WI38 (cell line): ENCODE data around the gene TSHZ2.
"Not testable (repeated sequence)": the region's sequence is repeated elsewhere in the genome, so short reads cannot be mapped to it uniquely, and the experiment has no call there.

Source experiments
- H3K4me3 ChIP-seq: 2 replicates; pipeline ENCODE4 v1.5.1; 2011; ENCODE audit warnings: low read depth, mild to moderate bottlenecking, control low read depth, low read length
- TF ChIP-seq, protein P1 (sequence below): IDR thresholded peaks from 2 replicates; pipeline ENCODE4 v1.5.1; 2012; ENCODE audit warnings: low read depth, mild to moderate bottlenecking, control low read depth, low read length

The TSHZ2 gene

DNA sequence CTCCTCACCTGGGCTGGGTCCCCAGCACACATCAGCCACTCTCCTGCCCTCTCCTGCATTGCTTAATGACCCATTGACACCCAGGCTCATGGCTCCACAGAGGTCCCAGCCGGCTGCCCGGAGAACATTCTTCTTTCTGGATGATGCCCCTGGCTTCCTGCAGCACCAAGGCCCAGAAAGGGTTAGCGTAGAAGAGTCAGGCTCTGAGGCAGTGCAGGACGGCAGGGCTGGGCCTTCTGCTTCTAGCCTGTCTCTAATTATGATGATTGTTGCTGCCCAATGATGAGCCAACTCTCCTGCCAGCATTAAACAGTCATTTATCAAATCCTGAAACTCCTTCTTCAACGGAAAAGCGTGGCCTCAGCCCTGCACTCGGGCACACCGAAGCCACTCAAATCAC lies 555.0 kb downstream of the TSHZ2 start:
- H3K4me3 ChIP-seq, result no peak overlapping the region
- TF ChIP-seq, protein P1, sequence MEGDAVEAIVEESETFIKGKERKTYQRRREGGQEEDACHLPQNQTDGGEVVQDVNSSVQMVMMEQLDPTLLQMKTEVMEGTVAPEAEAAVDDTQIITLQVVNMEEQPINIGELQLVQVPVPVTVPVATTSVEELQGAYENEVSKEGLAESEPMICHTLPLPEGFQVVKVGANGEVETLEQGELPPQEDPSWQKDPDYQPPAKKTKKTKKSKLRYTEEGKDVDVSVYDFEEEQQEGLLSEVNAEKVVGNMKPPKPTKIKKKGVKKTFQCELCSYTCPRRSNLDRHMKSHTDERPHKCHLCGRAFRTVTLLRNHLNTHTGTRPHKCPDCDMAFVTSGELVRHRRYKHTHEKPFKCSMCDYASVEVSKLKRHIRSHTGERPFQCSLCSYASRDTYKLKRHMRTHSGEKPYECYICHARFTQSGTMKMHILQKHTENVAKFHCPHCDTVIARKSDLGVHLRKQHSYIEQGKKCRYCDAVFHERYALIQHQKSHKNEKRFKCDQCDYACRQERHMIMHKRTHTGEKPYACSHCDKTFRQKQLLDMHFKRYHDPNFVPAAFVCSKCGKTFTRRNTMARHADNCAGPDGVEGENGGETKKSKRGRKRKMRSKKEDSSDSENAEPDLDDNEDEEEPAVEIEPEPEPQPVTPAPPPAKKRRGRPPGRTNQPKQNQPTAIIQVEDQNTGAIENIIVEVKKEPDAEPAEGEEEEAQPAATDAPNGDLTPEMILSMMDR, result no peak

DNA sequence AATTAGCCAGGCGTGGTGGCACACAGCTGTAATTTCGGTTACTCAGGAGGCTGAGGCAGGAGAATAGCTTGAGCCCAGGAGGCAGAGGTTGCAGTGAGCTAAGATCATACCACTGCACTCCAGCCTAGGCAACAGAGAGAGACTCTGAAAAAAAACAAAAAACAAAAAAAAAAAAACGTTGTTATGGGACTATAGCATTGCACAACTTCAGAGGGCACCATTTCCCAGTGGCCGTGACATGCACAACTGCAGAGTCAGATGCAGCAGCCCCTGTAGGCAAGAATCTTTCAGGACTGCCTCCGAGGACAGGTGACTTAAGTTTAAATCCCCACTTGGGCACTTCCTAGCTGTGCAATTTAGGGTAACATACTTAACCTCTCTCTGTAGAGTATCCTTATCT lies 557.5 kb downstream of the TSHZ2 start:
- TF ChIP-seq, protein P1, result no peak

DNA sequence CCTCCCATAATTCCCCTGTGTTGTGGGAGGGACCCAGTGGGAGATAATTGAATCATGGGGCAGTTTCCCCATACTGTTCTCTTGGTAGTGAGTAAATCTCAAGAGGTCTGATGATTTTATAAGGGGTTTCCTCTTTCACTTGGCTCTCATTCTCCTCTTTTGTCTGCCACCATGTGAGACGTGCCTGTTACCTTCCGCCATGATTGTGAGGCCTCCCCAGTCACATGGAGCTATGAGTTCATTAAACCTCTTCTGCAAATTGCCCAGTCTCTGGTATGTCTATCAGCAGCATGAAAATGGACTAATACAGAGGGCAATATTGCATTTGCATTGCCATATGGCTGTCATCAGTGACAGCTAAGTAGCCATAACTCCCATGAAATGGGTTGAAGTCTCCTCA lies 558.3 kb downstream of the TSHZ2 start:
- H3K4me3 ChIP-seq, result no peak overlapping the region
- TF ChIP-seq, protein P1, result no peak

More for the DNA sequence above, 557.5 kb downstream of the TSHZ2 start:
- no peak overlapping the region for H3K4me3 ChIP-seq

DNA sequence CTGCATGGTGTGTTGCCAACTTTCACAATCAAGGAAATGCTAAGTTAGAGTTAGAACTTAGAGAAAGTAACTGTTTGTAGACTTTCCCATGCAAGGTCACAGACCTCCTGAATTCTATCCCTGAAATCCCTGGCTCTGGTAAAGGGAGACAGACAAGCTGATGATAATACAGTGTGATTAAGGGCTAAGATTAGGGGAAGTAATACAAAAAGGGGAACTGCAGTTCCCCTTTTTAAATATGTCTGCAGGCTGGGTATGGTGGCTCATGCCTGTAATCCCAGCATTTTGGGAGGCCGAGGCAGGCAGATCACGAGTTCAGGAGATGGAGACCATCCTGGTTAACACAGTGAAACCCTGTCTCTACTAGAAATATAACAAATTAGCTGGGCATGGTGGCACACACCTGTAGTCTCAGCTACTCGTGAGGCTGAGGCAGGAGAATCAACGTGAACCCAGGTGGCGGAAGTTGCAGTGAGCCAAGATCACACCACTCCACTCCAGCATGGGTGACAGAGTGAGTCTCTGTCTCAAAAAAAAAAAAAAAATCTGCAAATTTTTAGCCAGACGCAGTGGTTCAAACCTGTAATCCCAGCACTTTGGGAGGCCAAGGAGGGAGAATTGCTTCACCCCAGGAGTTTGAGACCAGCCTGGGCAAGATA lies 560.6 kb downstream of the TSHZ2 start:
- H3K4me3 ChIP-seq, result not testable (repeated sequence)

DNA sequence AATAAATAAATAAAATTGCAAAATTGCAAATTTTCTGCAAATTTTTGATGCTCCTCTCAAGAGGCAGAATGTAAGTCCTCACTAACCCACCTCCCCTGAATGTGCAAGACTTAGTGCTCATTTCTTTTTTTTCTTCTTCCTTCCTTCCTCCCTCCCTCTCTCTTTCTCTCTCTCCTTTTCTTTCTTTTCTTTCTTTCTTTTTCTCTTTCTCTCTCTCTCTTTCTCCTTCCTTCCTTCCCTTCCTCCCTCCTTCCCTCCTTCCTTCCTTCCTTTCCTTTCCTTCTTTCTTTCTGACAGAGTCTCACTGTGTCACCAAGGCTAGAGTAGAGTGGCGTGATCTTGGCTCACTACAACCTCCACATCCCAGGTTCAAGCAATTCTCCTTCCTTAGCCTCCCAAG lies 561.3 kb downstream of the TSHZ2 start:
- H3K4me3 ChIP-seq, result no peak overlapping the region
- TF ChIP-seq, protein P1, result no peak

GRCh38 chr20:53534037-53534436 lies 561.9 kb downstream of the TSHZ2 start:
- H3K4me3 ChIP-seq, result no peak overlapping the region
- TF ChIP-seq, protein P1, result no peak

GRCh38 chr20:53535878-53536277 lies 563.7 kb downstream of the TSHZ2 start:
- TF ChIP-seq, protein P1, result no peak
- H3K4me3 ChIP-seq, result no peak overlapping the region

GRCh38 chr20:53536382-53536781 lies 564.2 kb downstream of the TSHZ2 start:
- H3K4me3 ChIP-seq, result not testable (repeated sequence)
